Non-pigmented ciliary epithelial cell (primary cell): ENCODE measurements around the gene CUX1.
"Not testable (repeated sequence)": the region's sequence is repeated elsewhere in the genome, so short reads cannot be mapped to it uniquely, and the experiment has no call there.

Experiments used
- DNase-seq: peaks from one replicate; pipeline ENCODE4 v3.0.0-alpha.2; 2010; ENCODE audit warnings: low read depth

The CUX1 gene

DNA sequence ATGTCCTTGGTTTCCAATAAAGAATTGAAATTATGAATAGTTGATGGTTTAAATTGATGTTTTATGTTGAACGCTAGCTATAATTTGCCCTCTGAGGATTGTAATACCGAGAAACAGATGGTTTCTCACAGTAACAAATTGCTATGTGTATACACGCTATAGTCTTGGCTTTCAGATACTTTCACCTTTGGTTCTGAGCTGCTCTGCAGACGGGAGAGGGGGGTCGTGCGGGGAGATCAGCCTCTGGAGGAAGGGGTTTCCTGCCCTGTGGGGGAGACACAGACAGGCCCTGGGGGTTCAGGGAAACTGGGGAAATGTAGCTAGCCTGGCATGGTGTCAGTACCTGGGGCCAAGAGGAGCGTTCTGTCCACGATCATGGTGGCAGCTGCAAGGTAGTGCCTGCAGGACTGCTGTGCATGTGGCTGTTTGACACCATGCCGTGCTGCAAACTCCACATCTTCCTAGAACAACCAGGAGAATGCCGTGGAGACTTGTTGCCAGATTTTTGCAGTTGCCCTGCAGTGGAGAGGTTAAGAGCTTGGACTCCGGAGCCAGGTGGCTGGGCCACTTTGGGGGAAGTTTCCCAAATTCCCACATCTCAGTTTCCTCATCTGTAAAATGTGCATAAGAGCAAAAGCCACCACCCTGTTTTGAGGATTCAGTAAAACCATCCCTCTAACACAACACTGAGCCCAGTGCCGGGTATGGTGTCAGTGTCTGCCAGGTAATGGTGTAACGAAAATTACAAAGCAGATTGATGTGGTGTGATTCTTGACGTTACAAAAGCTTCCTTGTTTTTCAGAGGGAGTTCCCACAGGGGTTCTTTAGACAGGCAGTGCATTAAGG is 167.9 kb downstream of the CUX1 start:
- DNase-seq = no peak

DNA sequence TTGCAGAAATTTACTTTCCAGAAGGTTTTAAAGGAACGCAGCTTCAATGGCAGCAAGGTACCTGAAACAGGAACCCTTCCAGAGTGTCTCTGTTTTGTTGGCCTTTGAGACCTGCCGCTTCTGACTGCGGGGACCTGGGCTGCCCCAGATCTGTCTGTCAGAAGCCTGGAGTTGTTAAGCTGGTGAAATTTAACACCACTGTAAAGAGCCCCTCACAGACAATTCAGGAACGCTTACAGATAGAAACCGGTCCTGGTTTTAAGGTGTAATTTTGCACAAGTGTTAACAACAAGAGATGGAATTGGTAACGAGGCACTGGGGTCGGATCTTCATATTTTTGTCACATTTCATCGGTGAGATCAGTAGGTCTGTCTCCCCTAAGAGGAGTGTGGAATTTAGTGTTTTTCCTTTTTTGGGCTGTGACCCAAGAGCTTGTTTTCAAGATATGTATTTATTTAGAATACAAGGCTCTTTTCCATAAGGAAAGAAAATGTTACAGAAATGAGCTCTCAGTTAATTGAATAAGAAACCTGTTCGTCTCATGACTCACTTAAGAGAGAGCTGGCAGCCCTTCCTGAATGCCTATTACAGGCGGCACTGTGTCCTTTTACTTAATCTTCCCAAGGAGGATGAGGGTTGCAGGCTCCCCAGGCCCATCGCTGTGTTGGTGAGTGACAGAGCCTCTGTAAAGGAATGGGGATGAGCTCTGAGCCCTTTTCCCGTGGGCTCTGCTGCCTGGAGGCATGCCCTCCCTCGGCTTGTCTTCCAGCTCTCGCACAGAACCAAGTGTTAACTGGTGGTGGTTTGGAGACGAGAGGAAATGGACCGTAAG is 168.7 kb downstream of the CUX1 start:
- no peak for DNase-seq

DNA sequence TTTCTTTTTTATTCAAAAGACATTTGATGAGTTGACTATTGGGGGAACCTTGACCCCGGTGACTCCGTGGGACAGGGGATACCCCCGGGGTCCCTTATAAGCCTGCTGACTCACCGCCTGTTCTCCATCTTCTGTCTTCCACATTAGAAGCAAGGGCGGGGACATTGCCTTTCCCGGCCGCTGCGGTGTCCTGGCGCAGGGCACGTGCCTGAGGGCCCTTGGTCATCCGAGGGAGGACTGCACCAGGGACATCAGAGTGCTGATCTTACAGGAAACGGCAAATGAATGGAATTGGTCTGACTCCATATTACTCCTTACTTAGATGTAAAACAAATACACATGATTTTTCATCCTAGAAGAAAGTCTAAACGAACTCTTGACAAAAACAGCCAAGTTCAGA is 170.1 kb downstream of the CUX1 start:
- DNase-seq = no peak

GRCh38 chr7:101988060-101988459 is 170.6 kb downstream of the CUX1 start:
- not testable (repeated sequence) for DNase-seq

- no peak for DNase-seq
Observed at GRCh38 chr7:101988513-101988912, 171.1 kb downstream of the CUX1 start.

GRCh38 chr7:101989101-101989500 is 171.7 kb downstream of the CUX1 start:
- DNase-seq = no peak

GRCh38 chr7:101990811-101991418 is 173.5 kb downstream of the CUX1 start:
- DNase-seq = no peak

DNA sequence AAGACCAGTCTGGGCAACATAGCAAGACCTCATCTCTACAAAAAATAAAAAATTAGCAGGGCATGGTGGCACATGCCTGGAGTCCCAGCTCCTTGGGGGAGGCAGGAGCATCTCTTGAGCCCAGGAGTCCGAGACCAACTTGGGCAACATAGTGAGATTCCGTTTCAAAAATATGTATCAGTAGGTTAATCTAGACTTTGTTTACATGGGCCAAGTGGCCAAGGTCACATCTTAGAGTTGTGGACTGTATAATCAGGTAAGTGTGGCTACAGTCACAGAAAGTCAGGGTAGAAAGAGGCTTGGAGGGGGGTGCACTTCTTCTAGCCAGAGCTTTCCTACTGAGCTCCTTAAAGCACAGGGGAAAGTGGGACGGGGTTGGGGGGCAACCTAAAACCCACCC is 174.4 kb downstream of the CUX1 start:
- no peak for DNase-seq

- no peak for DNase-seq
Observed at GRCh38 chr7:101993311-101993710, 175.9 kb downstream of the CUX1 start.

- no peak for DNase-seq
Observed at GRCh38 chr7:101995121-101995520, 177.7 kb downstream of the CUX1 start.

DNA sequence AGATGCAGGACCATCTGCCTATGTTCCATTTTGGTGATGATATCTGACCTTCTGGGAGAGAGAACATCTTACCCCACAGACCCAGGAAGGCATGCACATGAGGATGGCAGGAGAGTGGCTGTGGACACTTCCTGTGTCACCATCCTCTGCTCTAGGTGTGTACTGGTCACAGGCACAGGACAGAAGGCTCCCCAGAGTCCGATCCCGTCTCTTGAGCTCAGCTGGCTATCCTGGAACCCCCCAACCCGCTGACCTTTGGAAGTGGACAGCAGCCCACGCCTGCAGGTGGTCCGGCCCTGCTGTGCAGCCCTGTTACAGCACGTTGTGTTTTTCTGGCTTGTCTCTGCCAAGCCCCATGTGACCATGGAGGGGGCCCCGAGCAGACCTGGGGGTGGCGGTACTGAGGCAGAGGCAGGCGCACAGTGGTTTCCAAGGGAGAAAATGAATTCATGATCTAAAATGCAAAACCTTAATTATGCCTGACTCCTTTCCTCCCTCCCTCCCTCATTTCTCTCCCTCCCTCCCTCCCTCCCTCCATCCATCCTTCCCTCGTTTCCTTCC is 178.8 kb downstream of the CUX1 start:
- no peak for DNase-seq

- no peak for DNase-seq
Observed at GRCh38 chr7:101996876-101997275, 179.4 kb downstream of the CUX1 start.

GRCh38 chr7:101998029-101998905 is 180.8 kb downstream of the CUX1 start:
- DNase-seq = no peak

- DNase-seq = no peak
Observed at GRCh38 chr7:101998906-101999240, 181.4 kb downstream of the CUX1 start.

- DNase-seq = no peak
Observed at GRCh38 chr7:101999393-101999792, 182.0 kb downstream of the CUX1 start.

DNA sequence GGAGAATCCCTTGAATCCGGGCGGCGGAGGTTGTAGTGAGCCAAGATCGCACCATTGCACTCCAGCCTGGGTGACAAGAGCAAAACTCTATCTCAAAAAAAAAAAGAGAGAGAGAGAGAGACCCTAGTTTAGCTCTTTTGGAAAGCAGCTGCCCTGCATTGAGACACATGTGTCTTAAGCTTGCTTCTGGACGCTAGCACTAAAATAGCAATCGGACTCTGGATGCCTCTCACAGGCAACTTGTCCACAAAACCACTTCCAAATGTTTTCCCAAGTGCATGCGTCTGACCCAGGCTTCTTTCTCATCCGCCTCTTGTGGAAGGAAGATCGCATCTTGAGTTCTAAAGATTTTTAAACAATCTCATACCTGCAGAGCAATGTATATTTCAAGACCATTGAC is 182.7 kb downstream of the CUX1 start:
- DNase-seq = no peak

- no peak for DNase-seq
Observed at GRCh38 chr7:102004229-102004628, 186.8 kb downstream of the CUX1 start.

DNA sequence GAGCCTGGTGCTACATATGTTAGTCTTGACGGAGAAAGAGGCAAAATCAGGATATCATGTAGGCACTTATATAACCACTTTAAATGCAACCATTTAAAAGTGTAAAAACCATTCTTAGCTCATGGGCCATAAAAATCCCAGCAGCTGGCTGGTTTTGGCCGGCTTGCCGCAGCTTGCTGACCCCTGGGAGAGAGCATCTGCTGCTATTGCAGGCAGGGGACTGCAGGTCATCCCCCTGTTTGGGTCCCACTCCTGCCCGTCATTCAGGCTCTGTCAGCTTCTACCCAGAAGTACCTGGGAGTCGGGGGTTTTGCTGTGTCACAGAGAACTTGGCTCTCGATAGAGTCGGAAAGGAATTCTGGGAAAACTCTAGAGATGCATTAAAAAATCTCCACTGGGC is 187.4 kb downstream of the CUX1 start:
- no peak for DNase-seq

DNA sequence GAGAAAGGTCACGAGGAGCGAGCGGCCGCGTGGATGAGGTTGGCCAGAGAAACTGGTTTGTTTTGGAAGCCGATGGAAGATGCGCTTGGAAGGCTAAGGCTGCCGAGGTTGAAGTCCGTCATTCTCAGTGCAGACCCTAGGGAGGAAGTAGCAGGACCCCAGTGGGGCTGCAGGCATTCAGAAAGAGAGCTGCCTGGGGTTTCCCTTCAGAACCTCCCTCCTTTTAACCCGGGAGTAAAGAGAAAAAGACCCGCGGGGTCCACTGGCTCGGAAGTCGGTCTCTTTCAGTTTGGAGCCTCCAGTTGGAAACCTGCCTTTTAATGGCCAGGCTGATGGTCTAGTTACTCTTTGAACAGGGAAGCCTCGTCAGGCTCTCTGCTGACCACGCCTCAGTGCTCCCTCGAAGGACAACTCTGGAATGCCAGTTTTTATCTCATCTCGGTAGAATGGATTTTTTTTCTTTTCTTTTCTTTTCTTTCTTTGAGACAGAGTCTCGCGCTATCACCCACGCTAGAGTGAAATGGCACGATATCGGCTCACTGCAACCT is 188.6 kb downstream of the CUX1 start:
- DNase-seq = no peak

DNA sequence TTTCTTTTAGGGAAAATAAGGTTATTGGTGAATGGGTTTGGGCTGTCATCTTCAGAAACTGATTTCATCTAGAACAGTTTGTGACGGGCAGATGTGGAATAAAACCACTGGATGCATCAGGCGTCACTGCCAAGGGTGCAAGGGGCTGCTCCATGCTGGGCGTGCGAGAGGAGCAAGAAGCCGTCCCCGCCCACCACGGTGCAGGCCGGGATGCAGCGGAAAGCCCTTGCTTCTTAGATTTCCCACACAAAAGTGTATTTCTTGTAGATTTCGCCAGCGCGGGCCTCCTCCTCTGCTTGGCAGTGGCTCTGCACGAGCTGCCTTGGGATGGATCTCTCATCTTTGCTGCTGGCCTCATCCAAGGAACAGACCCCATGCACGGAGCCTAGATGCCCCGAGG is 189.3 kb downstream of the CUX1 start:
- no peak for DNase-seq

DNA sequence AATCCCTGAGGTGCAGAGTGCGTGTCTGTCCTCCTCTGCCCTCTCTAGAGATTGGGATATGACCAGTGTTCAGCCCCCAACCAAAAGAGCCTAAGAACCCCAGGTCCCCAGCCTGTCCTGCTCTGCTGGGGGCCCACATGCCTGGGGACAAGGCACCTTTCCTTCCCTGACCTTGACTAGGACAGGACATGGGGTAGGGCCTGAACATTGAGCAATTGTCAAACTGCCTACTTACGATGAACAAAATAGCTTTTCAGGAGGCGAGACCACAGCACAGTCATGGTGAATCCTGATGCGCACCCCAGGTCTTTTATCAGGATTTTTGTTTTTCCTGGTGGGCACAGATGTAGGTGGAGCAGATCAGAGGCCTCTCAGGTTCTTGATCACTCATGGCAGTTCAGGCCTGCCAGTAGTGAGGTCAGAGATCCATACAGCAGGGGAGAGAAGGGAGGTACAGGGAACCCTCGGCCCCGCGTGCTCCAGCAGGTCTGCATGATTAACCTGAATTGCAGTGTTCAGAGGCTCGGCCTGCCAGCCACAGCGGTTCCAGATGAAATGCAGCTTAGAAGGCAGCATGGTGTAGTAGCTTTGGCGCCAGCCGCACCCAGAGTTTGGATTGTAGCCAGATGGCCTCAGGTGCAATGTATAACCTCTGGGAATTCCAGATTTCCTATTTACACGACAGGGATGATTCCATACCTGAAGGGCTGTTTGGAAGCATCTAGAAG is 191.3 kb downstream of the CUX1 start:
- no peak for DNase-seq
